ENCODE data around the gene POMP. TPM values are rescaled to one million over a fixed set of nuclear protein-coding genes. Genes with fewer than 3 reads are reported as not detected.
A peak's percentile ranks its signal among the peaks of the same experiment; 100 is the strongest.

The POMP gene
- total and polyA plus RNA-seq, 4 donors, result 32.2 to 132 (median 41.1) TPM

- Histone ChIP-seq H3K9ac (ENCODE audit: low read depth in 1 of 2, low read length in 2 of 2) (peak overlapping the region; percentile 91 to 95), H3K4me3 (ENCODE audit: low read depth in 1 of 3, low read length in 3 of 3) (peak overlapping the region; percentile 63 to 98 (median 94)), H3K9me3 (ENCODE audit: control insufficient read depth in 4 of 4, low read length in 3 of 4) (no peaks in the 10 kb centered on the region), H3K4me1 (ENCODE audit: control insufficient read depth in 4 of 4, insufficient read depth in 4 of 4, low read length in 3 of 4) (peaks cover 14 to 30% (median 22%) of the 10 kb centered on the region in 4 donors), H3K27ac (ENCODE audit: low read depth in 1 of 2, low read length in 2 of 2) (peak overlapping the region; percentile 85 to 90), H3K27me3 (ENCODE audit: control insufficient read depth in 4 of 4, insufficient read depth in 4 of 4, low read length in 3 of 4) (no peaks in the 10 kb centered on the region), H3K36me3 (ENCODE audit: control insufficient read depth in 4 of 4, insufficient read depth in 3 of 4, low read depth in 1 of 4, low read length in 3 of 4) (peaks cover 0 to 7% (median 6%) of the 10 kb centered on the region in 4 donors)
- 36% methylated on average over 12 of the region's 12 CpGs for WGBS
- TF ChIP-seq RAD21 (IDR thresholded peaks at IDR 0.05) (peak in 1 of 2 donors; percentile 26), FOXA1 (IDR thresholded peaks at IDR 0.05) (no peak), RXRA (IDR thresholded peaks at IDR 0.05) (peak in 1 of 2 donors; percentile 8), MAX (IDR thresholded peaks at IDR 0.05) (no peak)
- DNase-seq (ENCODE audit: low spot score), result no peak
Measured at GRCh38 chr13:28657784-28658538, 969 bp upstream of the POMP start.

- Histone ChIP-seq H3K9me3 (ENCODE audit: control insufficient read depth in 4 of 4, low read length in 3 of 4) (no peaks in the 10 kb centered on the region), H3K27ac (ENCODE audit: low read depth in 1 of 2, low read length in 2 of 2) (peak overlapping the region; percentile 85 to 90), H3K27me3 (ENCODE audit: control insufficient read depth in 4 of 4, insufficient read depth in 4 of 4, low read length in 3 of 4) (no peaks in the 10 kb centered on the region), H3K9ac (ENCODE audit: low read depth in 1 of 2, low read length in 2 of 2) (peak overlapping the region; percentile 91 to 95), H3K4me1 (ENCODE audit: control insufficient read depth in 4 of 4, insufficient read depth in 4 of 4, low read length in 3 of 4) (peaks cover 14 to 30% (median 22%) of the 10 kb centered on the region in 4 donors), H3K4me3 (ENCODE audit: low read depth in 1 of 3, low read length in 3 of 3) (peak overlapping the region; percentile 63 to 98 (median 94)), H3K36me3 (ENCODE audit: control insufficient read depth in 4 of 4, insufficient read depth in 3 of 4, low read depth in 1 of 4, low read length in 3 of 4) (peaks cover 0 to 9% (median 7%) of the 10 kb centered on the region in 4 donors)
- WGBS, result under 1% methylated on average over 8 of the region's 8 CpGs
- no peak for DNase-seq (ENCODE audit: low spot score)
- TF ChIP-seq TAF1 (conservative IDR thresholded peaks at IDR 0.05), result no peak
- TF ChIP-seq RAD21 (IDR thresholded peaks at IDR 0.05), result no peak
- no peak for TF ChIP-seq SP1 (IDR thresholded peaks at IDR 0.05)
- TF ChIP-seq ZBTB33 (IDR thresholded peaks at IDR 0.05), result peak; percentile 13
- no peak for TF ChIP-seq GABPA (IDR thresholded peaks at IDR 0.05 in 1 of 2, conservative IDR thresholded peaks at IDR 0.05 in 1 of 2)
Measured at GRCh38 chr13:28658539-28658795, 463 bp upstream of the POMP start.

- 5% methylated on average over 4 of the region's 4 CpGs for WGBS
- DNase-seq (ENCODE audit: low spot score), result no peak
- H3K27ac ChIP-seq (ENCODE audit: low read depth in 1 of 2, low read length in 2 of 2), result peak overlapping the region; percentile 85 to 90
- H3K4me3 ChIP-seq (ENCODE audit: low read depth in 1 of 3, low read length in 3 of 3), result peak overlapping the region; percentile 63 to 98 (median 94)
- H3K27me3 ChIP-seq (ENCODE audit: control insufficient read depth in 4 of 4, insufficient read depth in 4 of 4, low read length in 3 of 4), result no peaks in the 10 kb centered on the region
- peaks cover 14 to 30% (median 22%) of the 10 kb centered on the region in 4 donors for H3K4me1 ChIP-seq (ENCODE audit: control insufficient read depth in 4 of 4, insufficient read depth in 4 of 4, low read length in 3 of 4)
- H3K9ac ChIP-seq (ENCODE audit: low read depth in 1 of 2, low read length in 2 of 2), result peak overlapping the region; percentile 91 to 94
- TF ChIP-seq JUND (IDR thresholded peaks at IDR 0.05) (no peak), CTCF (IDR thresholded peaks at IDR 0.05; ENCODE audit: low read depth, low read length, missing input control) (no peak), REST (IDR thresholded peaks at IDR 0.05) (no peak), ZBTB33 (IDR thresholded peaks at IDR 0.05) (no peak), GABPA (IDR thresholded peaks at IDR 0.05 in 1 of 2, conservative IDR thresholded peaks at IDR 0.05 in 1 of 2) (no peak), NR2F2 (IDR thresholded peaks at IDR 0.05) (no peak), FOXA2 (IDR thresholded peaks at IDR 0.05) (no peak), RXRA (IDR thresholded peaks at IDR 0.05) (no peak), MAX (IDR thresholded peaks at IDR 0.05) (no peak), RAD21 (IDR thresholded peaks at IDR 0.05) (no peak), EGR1 (IDR thresholded peaks at IDR 0.05; ENCODE audit: low read depth in 2 of 2) (no peak), TAF1 (conservative IDR thresholded peaks at IDR 0.05) (no peak), FOXA1 (IDR thresholded peaks at IDR 0.05) (no peak), ATF3 (IDR thresholded peaks at IDR 0.05) (no peak)
- no peaks in the 10 kb centered on the region for H3K9me3 ChIP-seq (ENCODE audit: control insufficient read depth in 4 of 4, low read length in 3 of 4)
- H3K36me3 ChIP-seq (ENCODE audit: control insufficient read depth in 4 of 4, insufficient read depth in 3 of 4, low read depth in 1 of 4, low read length in 3 of 4), result peaks cover 0 to 19% (median 13%) of the 10 kb centered on the region in 4 donors
Measured at GRCh38 chr13:28659621-28659970, 666 bp downstream of the POMP start.
